MCF 10A (cell line): ENCODE results near the gene SLC9A6. TPM values are rescaled to one million over a fixed set of nuclear protein-coding genes. Genes with fewer than 3 reads are reported as not detected.

Experiments
- BruUV-seq: library from RNA; stranded (reverse); fragments of 400-500 nt; replicated peaks from 2 replicates; lab custom pipeline; 2021; lab: Mats Ljungman, UMichigan
- CTCF ChIA-PET: fragments of 300-600 bp; sonication (Branson Sonifier 250); formaldehyde crosslinking; extraction: SDS; loops from one replicate; lab custom pipeline; 2021; ENCODE audit warnings: antibody characterized with exemption, inconsistent platforms; lab: Yijun Ruan, JAX
- POLR2A ChIA-PET: fragments of 300-600, 350-650 bp; sonication (Branson Sonifier 250); formaldehyde crosslinking; extraction: SDS; loops from one replicate; lab custom pipeline; 2020; ENCODE audit warnings: antibody characterized with exemption, inconsistent platforms; lab: Yijun Ruan, JAX
- DNase-seq: peaks from one replicate; pipeline ENCODE4 v3.0.0-alpha.2; 2018; ENCODE audit not compliant: unreplicated experiment
- H3K27ac Mint-ChIP-seq: one replicate; pipeline ENCODE4 v1.8.0; 2022; ENCODE audit warnings: mild to moderate bottlenecking, low read depth, mixed read lengths; ENCODE audit not compliant: unreplicated experiment
- H3K27me3 Mint-ChIP-seq: one replicate; pipeline ENCODE4 v1.8.0; 2022; ENCODE audit warnings: mixed read lengths; ENCODE audit not compliant: insufficient read depth, unreplicated experiment
- H3K36me3 Mint-ChIP-seq: one replicate; pipeline ENCODE4 v1.8.0; 2022; ENCODE audit warnings: mild to moderate bottlenecking, moderate library complexity, mixed read lengths; ENCODE audit not compliant: insufficient read depth, unreplicated experiment
- H3K4me1 Mint-ChIP-seq: one replicate; pipeline ENCODE4 v1.8.0; 2022; ENCODE audit warnings: mixed read lengths; ENCODE audit not compliant: insufficient read depth, unreplicated experiment
- H3K4me3 Mint-ChIP-seq: one replicate; pipeline ENCODE4 v1.8.0; 2022; ENCODE audit warnings: mild to moderate bottlenecking, moderate library complexity, mixed read lengths; ENCODE audit not compliant: unreplicated experiment
- H3K9me3 Mint-ChIP-seq: one replicate; pipeline ENCODE4 v1.8.0; 2022; ENCODE audit warnings: mixed read lengths; ENCODE audit not compliant: unreplicated experiment
- intact Hi-C: fragments of 100-400 bp; cut with micrococcal nuclease; formaldehyde crosslinking; loops from 2 replicates; pipeline ENCODE4 v1.14.1; 2022
- total RNA-seq: library from RNA; stranded (reverse); gene quantifications from 2 replicates; pipeline ENCODE4 v1.2.3, GENCODE V29; 2022
- TF ChIP-seq, protein P1 (sequence below): fragments of 200-600 bp; IDR thresholded peaks from one replicate; pipeline ENCODE4 v1.8.0; 2022; ENCODE audit warnings: antibody characterized with exemption, mild to moderate bottlenecking; ENCODE audit not compliant: unreplicated experiment

SLC9A6 gene
- total RNA-seq, 1 experiment from 2014 or later: 8.1 TPM

GRCh38 chrX:136061696-136062095 lies 76.5 kb downstream of the SLC9A6 start:
- no peaks in the 10 kb centered on the region for H3K9me3 Mint-ChIP-seq
- CTCF ChIA-PET: no interaction called here

DNA sequence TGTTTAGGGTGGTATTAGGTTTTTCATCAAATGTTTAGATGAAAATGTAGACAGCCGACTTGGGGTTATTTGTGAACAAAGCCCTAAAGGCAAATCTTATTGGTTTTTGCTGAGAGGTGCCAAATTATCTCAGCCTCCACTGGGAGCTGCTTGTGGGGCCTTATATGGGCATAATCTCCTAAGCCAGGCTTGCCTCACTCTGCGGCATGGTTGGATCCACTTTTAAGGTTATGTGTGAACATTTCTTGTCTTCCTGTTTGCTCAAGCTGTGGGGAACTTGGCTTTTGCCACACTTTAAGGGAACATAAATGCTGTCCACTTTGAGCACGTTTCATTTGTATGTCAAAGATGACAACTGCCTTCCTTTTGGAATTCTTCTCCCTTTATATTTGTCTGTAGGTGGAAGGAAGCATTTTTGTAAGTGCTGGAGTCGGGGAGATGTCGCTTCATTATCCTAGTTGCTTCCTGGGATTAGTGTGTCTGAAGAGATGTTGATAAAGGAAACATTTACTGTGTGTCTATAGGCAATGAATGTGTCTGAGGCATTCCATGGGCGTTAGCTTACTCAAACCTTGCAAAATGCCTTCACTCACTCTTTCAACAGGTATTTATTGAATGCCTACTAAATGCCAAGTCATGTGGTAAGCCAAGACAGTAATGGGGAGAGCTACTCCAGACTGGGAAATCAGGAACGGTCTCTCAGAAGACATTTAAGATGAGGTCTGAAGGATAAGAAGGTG lies 78.3 kb downstream of the SLC9A6 start:
- no peaks in the 10 kb centered on the region for H3K36me3 Mint-ChIP-seq
- no TSS peak for BruUV-seq
- TF ChIP-seq, protein P1, sequence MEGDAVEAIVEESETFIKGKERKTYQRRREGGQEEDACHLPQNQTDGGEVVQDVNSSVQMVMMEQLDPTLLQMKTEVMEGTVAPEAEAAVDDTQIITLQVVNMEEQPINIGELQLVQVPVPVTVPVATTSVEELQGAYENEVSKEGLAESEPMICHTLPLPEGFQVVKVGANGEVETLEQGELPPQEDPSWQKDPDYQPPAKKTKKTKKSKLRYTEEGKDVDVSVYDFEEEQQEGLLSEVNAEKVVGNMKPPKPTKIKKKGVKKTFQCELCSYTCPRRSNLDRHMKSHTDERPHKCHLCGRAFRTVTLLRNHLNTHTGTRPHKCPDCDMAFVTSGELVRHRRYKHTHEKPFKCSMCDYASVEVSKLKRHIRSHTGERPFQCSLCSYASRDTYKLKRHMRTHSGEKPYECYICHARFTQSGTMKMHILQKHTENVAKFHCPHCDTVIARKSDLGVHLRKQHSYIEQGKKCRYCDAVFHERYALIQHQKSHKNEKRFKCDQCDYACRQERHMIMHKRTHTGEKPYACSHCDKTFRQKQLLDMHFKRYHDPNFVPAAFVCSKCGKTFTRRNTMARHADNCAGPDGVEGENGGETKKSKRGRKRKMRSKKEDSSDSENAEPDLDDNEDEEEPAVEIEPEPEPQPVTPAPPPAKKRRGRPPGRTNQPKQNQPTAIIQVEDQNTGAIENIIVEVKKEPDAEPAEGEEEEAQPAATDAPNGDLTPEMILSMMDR: no peak
- intact Hi-C loops: no loop called here
- H3K27ac Mint-ChIP-seq: no peak overlapping the region
- ChIA-PET POLR2A (no interaction called here), CTCF (no interaction called here)
- no peak for DNase-seq
- no peaks in the 10 kb centered on the region for H3K4me1 Mint-ChIP-seq
- H3K9me3 Mint-ChIP-seq: no peaks in the 10 kb centered on the region
- H3K4me3 Mint-ChIP-seq: no peak overlapping the region
- peaks cover 58% of the 10 kb centered on the region for H3K27me3 Mint-ChIP-seq

More at GRCh38 chrX:136061696-136062095, 76.5 kb downstream of the SLC9A6 start:
- no peak overlapping the region for H3K4me3 Mint-ChIP-seq
- no peak overlapping the region for H3K27ac Mint-ChIP-seq
- BruUV-seq: no TSS peak
- intact Hi-C loops: no loop called here
- H3K27me3 Mint-ChIP-seq: peaks cover 51% of the 10 kb centered on the region
- H3K36me3 Mint-ChIP-seq: no peaks in the 10 kb centered on the region
- POLR2A ChIA-PET: no interaction called here
- TF ChIP-seq, protein P1: no peak
- no peaks in the 10 kb centered on the region for H3K4me1 Mint-ChIP-seq
- DNase-seq: no peak

DNA sequence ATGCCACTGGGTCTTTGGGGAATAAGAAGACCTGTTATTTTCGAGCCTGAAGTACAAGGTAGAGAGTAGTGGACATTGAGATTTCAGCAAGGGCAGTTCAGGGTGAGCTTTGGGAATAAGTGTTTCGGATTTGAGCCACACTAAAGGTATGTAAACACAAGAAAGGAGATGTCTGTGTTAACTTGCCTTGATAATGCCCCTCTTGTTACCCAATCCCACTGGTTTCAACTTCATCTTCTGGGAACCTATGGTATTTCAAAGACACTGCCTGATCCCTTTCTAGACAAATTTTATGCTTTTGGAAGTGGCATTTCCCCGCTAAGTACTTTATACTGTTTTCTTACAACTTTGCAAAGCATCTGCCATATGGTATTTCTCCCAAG lies 79.4 kb downstream of the SLC9A6 start:
- Mint-ChIP-seq H3K4me3 (no peak overlapping the region), H3K9me3 (no peaks in the 10 kb centered on the region), H3K27me3 (peaks cover 58% of the 10 kb centered on the region), H3K36me3 (no peaks in the 10 kb centered on the region), H3K4me1 (no peaks in the 10 kb centered on the region), H3K27ac (no peak overlapping the region)
- ChIA-PET CTCF (interaction anchor here (0.6 to 1.2 kb wide), 2 partner anchors 8 to 1439 kb away, joined by 3 to 4 read pairs; no protein-coding TSS in a partner anchor), POLR2A (no interaction called here)
- TF ChIP-seq, protein P1: no peak
- intact Hi-C loops: no loop called here
- BruUV-seq: no TSS peak
- no peak for DNase-seq

DNA sequence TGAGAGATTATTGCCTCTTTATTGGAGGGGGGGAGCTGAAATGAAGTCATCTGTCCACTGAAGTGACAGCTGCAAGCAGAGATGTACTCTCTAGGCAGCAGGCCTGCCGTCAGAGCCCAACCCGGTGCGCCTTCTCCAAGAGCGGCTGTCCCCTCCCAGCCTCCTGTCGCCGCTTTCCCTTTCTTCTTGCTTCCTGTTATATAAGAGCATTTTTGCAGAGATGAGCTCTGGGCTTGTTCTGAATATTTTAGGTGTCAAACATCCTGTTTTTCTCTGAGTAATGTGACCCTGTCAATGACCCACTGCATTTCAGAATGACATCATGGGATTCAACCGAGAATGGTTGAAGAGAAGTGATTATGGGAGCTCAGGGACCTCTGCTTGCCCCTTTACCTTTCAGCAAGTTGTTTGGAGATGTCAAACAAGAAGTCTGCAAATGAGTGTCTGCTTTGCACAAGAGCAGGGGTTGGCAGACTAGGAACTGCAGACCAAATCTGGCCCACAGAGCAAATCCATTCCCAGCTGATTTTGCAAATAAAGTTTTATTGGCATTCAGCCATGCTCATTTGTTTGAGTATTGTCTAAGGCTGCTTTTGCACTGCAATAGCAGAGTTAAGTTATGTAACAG lies 79.9 kb downstream of the SLC9A6 start:
- no peaks in the 10 kb centered on the region for H3K4me1 Mint-ChIP-seq
- no peaks in the 10 kb centered on the region for H3K36me3 Mint-ChIP-seq
- no peak overlapping the region for H3K27ac Mint-ChIP-seq
- DNase-seq: peak; percentile 24
- H3K9me3 Mint-ChIP-seq: no peaks in the 10 kb centered on the region
- BruUV-seq: no TSS peak
- ChIA-PET CTCF (interaction anchor here (0.6 to 1.2 kb wide), 3 partner anchors 9 to 1439 kb away, joined by 3 to 4 read pairs (median 3); no protein-coding TSS in a partner anchor), POLR2A (no interaction called here)
- no peak overlapping the region for H3K4me3 Mint-ChIP-seq
- TF ChIP-seq, protein P1: no peak
- intact Hi-C loops: no loop called here
- H3K27me3 Mint-ChIP-seq: peaks cover 58% of the 10 kb centered on the region
